Nephron progenitor cell (in vitro differentiated cells): ENCODE data around the gene WNT10A.

Source experiments
- DNase-seq: peaks from one replicate; pipeline ENCODE4 v3.0.0; 2021
- H3K27ac Mint-ChIP-seq: 2 replicates; pipeline ENCODE4 v1.8.0; 2021; ENCODE audit warnings: mild to moderate bottlenecking, moderate library complexity, mixed read lengths
- H3K27me3 Mint-ChIP-seq: 2 replicates; pipeline ENCODE4 v1.8.0; 2021; ENCODE audit warnings: mild to moderate bottlenecking, low read depth, mixed read lengths; ENCODE audit not compliant: poor library complexity
- H3K36me3 Mint-ChIP-seq: 2 replicates; pipeline ENCODE4 v1.8.0; 2021; ENCODE audit warnings: low read depth, mixed read lengths
- H3K4me1 Mint-ChIP-seq: 2 replicates; pipeline ENCODE4 v1.8.0; 2021; ENCODE audit warnings: mixed read lengths
- H3K4me3 Mint-ChIP-seq: 2 replicates; pipeline ENCODE4 v1.8.0; 2021; ENCODE audit warnings: mild to moderate bottlenecking, moderate library complexity, mixed read lengths
- H3K9me3 Mint-ChIP-seq: 2 replicates; pipeline ENCODE4 v1.8.0; 2021; ENCODE audit warnings: mild to moderate bottlenecking, moderate library complexity, mixed read lengths
- TF ChIP-seq, protein P1 (sequence below): fragments of 200-600 bp; sonication (generic); IDR thresholded peaks from 2 replicates; pipeline ENCODE4 v1.5.0; 2021; ENCODE audit warnings: antibody characterized with exemption

WNT10A gene

GRCh38 chr2:218858671-218859555, 21.7 kb upstream of the WNT10A start:
- peak; percentile 50 for DNase-seq
- Mint-ChIP-seq H3K27ac (no peak overlapping the region), H3K36me3 (no peaks in the 10 kb centered on the region), H3K4me3 (peak overlapping the region; percentile 78), H3K9me3 (no peaks in the 10 kb centered on the region), H3K4me1 (peaks cover 49% of the 10 kb centered on the region), H3K27me3 (peaks cover 97% of the 10 kb centered on the region)
- TF ChIP-seq, protein P1, sequence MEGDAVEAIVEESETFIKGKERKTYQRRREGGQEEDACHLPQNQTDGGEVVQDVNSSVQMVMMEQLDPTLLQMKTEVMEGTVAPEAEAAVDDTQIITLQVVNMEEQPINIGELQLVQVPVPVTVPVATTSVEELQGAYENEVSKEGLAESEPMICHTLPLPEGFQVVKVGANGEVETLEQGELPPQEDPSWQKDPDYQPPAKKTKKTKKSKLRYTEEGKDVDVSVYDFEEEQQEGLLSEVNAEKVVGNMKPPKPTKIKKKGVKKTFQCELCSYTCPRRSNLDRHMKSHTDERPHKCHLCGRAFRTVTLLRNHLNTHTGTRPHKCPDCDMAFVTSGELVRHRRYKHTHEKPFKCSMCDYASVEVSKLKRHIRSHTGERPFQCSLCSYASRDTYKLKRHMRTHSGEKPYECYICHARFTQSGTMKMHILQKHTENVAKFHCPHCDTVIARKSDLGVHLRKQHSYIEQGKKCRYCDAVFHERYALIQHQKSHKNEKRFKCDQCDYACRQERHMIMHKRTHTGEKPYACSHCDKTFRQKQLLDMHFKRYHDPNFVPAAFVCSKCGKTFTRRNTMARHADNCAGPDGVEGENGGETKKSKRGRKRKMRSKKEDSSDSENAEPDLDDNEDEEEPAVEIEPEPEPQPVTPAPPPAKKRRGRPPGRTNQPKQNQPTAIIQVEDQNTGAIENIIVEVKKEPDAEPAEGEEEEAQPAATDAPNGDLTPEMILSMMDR = no peak

GRCh38 chr2:218859556-218859987, 21.1 kb upstream of the WNT10A start, which contains the start of gene WNT6:
Gene WNT6, plus strand, starts transcription at chr2:218859805. Its CDS starts 233 bp downstream, at chr2:218860038.
- Mint-ChIP-seq H3K4me1 (peaks cover 44% of the 10 kb centered on the region), H3K27me3 (peaks cover 97% of the 10 kb centered on the region), H3K9me3 (no peaks in the 10 kb centered on the region), H3K27ac (no peak within 1 kb of the TSS), H3K4me3 (peak within 1 kb of the TSS; percentile 78), H3K36me3 (no peaks in the 10 kb centered on the region)
- DNase-seq = peak; percentile 81
- TF ChIP-seq, protein P1 = no peak

GRCh38 chr2:218859988-218860831, 20.4 kb upstream of the WNT10A start:
- H3K27me3 Mint-ChIP-seq = peaks cover 95% of the 10 kb centered on the region

GRCh38 chr2:218860950-218861381, 19.7 kb upstream of the WNT10A start:
- Mint-ChIP-seq H3K27ac (no peak overlapping the region), H3K27me3 (peaks cover 92% of the 10 kb centered on the region), H3K4me1 (peaks cover 40% of the 10 kb centered on the region), H3K36me3 (no peaks in the 10 kb centered on the region), H3K4me3 (no peak overlapping the region), H3K9me3 (no peaks in the 10 kb centered on the region)
- DNase-seq = peak; percentile 84
- TF ChIP-seq, protein P1 = no peak

More at GRCh38 chr2:218859988-218860831, 20.4 kb upstream of the WNT10A start:
- H3K27ac Mint-ChIP-seq = no peak overlapping the region
- H3K9me3 Mint-ChIP-seq = no peaks in the 10 kb centered on the region
- no peak for DNase-seq
- TF ChIP-seq, protein P1 = no peak
- H3K36me3 Mint-ChIP-seq = no peaks in the 10 kb centered on the region
- H3K4me1 Mint-ChIP-seq = peaks cover 44% of the 10 kb centered on the region
- peak overlapping the region; percentile 77 for H3K4me3 Mint-ChIP-seq

- no peaks in the 10 kb centered on the region for H3K36me3 Mint-ChIP-seq
- TF ChIP-seq, protein P1 = no peak
- no peaks in the 10 kb centered on the region for H3K9me3 Mint-ChIP-seq
- DNase-seq = no peak
- peaks cover 92% of the 10 kb centered on the region for H3K27me3 Mint-ChIP-seq
- H3K4me1 Mint-ChIP-seq = peaks cover 31% of the 10 kb centered on the region
- no peak overlapping the region for H3K27ac Mint-ChIP-seq
- H3K4me3 Mint-ChIP-seq = no peak overlapping the region
These were observed 18.9 kb upstream of the WNT10A start for GRCh38 chr2:218861645-218862318.
